Esophagus muscularis mucosa (tissue), 4 donors: ENCODE data around the gene RAET1E. TPM values are rescaled to one million over a fixed set of nuclear protein-coding genes. Genes with fewer than 3 reads are reported as not detected.
"Not testable (repeated sequence)": the region's sequence is repeated elsewhere in the genome, so short reads cannot be mapped to it uniquely, and the experiment has no call there.

Experiments used
- DNase-seq: peaks from one replicate; pipeline ENCODE4 v3.0.0-alpha.2; 2017; ENCODE audit errors: extremely low spot score
- H3K27ac ChIP-seq, 4 donors: fragments of 200-600 bp; sonication (generic); replicated peaks in 1 of 4; 1 replicate in 3 of 4; 2 replicates in 1 of 4; pipeline ENCODE4 v1.5.1; 2016 to 2019; ENCODE audit warnings: mild to moderate bottlenecking in 1 of 4
- H3K27me3 ChIP-seq, 4 donors: fragments of 200-600 bp; sonication (generic); one replicate each; pipeline versions ENCODE4 v1.5.1 to v1.6.0; 2016 to 2019
- H3K36me3 ChIP-seq, 4 donors: fragments of 200-600 bp; sonication (generic); one replicate each; pipeline ENCODE4 v1.5.1; 2016 to 2019
- H3K4me1 ChIP-seq, 4 donors: fragments of 200-600 bp; sonication (generic); one replicate each; pipeline ENCODE4 v1.5.1; 2016 to 2019
- H3K4me3 ChIP-seq, 4 donors: fragments of 200-600 bp; sonication (generic); 1 replicate in 2 of 4; 2 replicates in 2 of 4; pipeline ENCODE4 v1.5.1; 2016 to 2019; ENCODE audit warnings: mild to moderate bottlenecking in 4 of 4, moderate library complexity in 1 of 4
- H3K9me3 ChIP-seq, 4 donors: fragments of 200-600 bp; sonication (generic); 1 replicate in 3 of 4; 2 replicates in 1 of 4; pipeline ENCODE4 v1.5.1; 2016 to 2019
- EP300 ChIP-seq: sonication (generic); formaldehyde crosslinking; IDR thresholded peaks from one replicate; pipeline ENCODE4 v1.6.1; 2017; ENCODE audit warnings: antibody characterized with exemption
- POLR2A ChIP-seq: fragments of 450-650 bp; IDR thresholded peaks from one replicate; pipeline ENCODE4 v1.6.1; 2017; ENCODE audit warnings: antibody characterized with exemption, moderate library complexity, mild to moderate bottlenecking, low read depth
- POLR2AphosphoS5 ChIP-seq, 2 donors: sonication (generic); formaldehyde crosslinking; IDR thresholded peaks; one replicate each; pipeline ENCODE4 v1.6.1; 2017; ENCODE audit warnings: antibody characterized with exemption in 2 of 2
- WGBS: methylation state at CpG from one replicate; pipeline ENCODE4 v1.1.5; 2018; 5-methylcytosine and 5-hydroxymethylcytosine counted together
- intact Hi-C: fragments of 100-400 bp; cut with DNase I; formaldehyde crosslinking; loops from one replicate; pipeline ENCODE4 v1.15.1; 2023
- total RNA-seq, 4 donors: library from RNA; depleted of rRNA; stranded (reverse); fragments of >200 nt; gene quantifications; one replicate each; pipeline versions ENCODE4 v1.1.0 to v1.2.1, GENCODE V29; 2016
- TF ChIP-seq, protein P1 (sequence below), 3 experiments: fragments of 200-600 bp in 2 of 3; fragments of 450-650 bp in 1 of 3; sonication (generic) in 2 of 3; IDR thresholded peaks; one replicate each; pipeline ENCODE4 v1.5.1; 2017 to 2019; ENCODE audit warnings: antibody characterized with exemption in 3 of 3, mild to moderate bottlenecking in 2 of 3, moderate library complexity in 1 of 3

Gene RAET1E
- total RNA-seq, 4 donors from 2014 or later: 0.29 TPM; not detected in 3

DNA sequence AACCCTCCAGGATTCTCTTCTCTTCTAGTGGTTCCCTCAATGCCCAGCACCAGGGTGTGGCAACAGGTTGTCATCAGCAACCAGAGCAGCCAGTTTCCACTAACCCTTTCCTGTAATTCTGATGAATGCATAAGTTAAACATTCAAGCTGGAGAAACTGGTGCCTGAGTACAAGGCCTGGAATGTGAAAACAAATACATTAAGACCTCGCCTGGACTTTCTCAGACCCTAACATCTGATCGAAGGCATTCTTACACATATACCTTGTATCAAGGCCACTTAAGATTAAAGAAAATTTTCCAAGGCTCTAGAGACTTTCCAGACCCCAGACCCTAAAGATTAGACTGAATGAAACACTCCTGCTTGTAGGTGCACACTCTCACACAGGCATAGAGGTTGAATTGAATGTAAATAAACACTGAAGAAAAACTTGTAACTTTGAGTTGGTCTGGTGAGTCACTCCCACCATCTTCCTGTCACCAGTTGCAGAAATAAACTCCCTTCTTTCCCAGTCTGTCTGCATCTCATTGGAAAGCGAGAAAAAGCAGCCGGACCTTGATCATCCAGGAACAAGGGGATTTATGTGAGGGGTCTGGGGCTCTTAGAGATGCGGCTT is 42.8 kb downstream of the RAET1E start:
- Histone ChIP-seq H3K27ac (no peak overlapping the region), H3K36me3 (peaks cover 0 to 21% (median 2%) of the 10 kb centered on the region in 4 donors), H3K27me3 (no peaks in the 10 kb centered on the region), H3K9me3 (no peaks in the 10 kb centered on the region), H3K4me1 (peaks cover 0 to 14% (median 9%) of the 10 kb centered on the region in 4 donors), H3K4me3 (no peak overlapping the region)
- DNase-seq: no peak
- intact Hi-C loops: no loop called here
- whole genome bisulfite sequencing: 81% methylated on average over 5 of the region's 5 CpGs
- TF ChIP-seq POLR2A: no peak
- TF ChIP-seq, protein P1, sequence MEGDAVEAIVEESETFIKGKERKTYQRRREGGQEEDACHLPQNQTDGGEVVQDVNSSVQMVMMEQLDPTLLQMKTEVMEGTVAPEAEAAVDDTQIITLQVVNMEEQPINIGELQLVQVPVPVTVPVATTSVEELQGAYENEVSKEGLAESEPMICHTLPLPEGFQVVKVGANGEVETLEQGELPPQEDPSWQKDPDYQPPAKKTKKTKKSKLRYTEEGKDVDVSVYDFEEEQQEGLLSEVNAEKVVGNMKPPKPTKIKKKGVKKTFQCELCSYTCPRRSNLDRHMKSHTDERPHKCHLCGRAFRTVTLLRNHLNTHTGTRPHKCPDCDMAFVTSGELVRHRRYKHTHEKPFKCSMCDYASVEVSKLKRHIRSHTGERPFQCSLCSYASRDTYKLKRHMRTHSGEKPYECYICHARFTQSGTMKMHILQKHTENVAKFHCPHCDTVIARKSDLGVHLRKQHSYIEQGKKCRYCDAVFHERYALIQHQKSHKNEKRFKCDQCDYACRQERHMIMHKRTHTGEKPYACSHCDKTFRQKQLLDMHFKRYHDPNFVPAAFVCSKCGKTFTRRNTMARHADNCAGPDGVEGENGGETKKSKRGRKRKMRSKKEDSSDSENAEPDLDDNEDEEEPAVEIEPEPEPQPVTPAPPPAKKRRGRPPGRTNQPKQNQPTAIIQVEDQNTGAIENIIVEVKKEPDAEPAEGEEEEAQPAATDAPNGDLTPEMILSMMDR (IDR thresholded peaks at IDR 0.05): no peak
- no peak for TF ChIP-seq EP300
- no peak for TF ChIP-seq POLR2AphosphoS5 (IDR thresholded peaks at IDR 0.05)

DNA sequence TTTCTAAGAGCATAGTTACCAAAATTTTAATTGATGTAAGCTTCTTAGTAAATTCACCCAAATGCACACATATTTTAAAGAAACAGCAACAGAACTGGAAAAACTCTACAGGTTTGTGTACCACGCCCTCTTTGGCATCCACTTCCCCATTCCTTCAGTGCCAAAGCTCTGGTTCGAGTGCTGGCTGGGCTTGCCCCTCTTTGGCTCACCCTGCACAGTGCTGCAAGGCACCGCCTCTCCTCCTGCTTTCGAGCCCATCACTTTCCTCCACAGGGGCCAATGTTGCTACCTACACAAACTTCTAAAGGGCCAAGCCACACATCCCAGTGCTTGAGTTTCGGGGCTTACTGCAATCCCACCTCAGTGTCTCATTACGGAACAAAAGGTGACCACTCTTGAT is 43.4 kb downstream of the RAET1E start:
- DNase-seq: no peak
- Histone ChIP-seq H3K27ac (no peak overlapping the region), H3K27me3 (no peaks in the 10 kb centered on the region), H3K4me1 (peaks cover 0 to 14% (median 9%) of the 10 kb centered on the region in 4 donors), H3K9me3 (no peaks in the 10 kb centered on the region), H3K36me3 (peaks cover 0 to 21% (median 2%) of the 10 kb centered on the region in 4 donors), H3K4me3 (no peak overlapping the region)
- intact Hi-C loops: no loop called here
- no peak for TF ChIP-seq POLR2AphosphoS5 (IDR thresholded peaks at IDR 0.05)
- no peak for TF ChIP-seq EP300
- TF ChIP-seq POLR2A: no peak
- TF ChIP-seq, protein P1 (IDR thresholded peaks at IDR 0.05): no peak
- 73% methylated on average over 6 of the region's 6 CpGs for WGBS

DNA sequence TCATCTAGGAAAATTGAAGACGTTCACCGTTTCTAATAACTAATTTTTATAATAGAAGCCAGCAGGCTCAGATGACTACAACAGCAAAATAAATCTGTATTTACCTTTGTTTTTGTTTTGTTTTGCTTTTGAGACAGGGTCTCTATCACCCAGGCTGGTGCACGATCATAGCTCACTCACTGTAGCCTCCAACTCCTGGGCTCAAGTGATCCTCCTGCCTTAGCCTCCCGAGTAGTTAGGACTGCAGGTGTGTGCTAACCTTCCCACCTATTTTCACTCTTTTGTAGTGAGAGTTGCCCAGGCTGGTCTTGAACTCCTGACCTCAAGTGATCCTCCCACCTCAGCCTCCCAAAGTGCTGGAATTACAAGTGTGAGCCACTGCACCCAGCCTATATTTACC is 43.9 kb downstream of the RAET1E start:
- peaks cover 0 to 14% (median 9%) of the 10 kb centered on the region in 4 donors for H3K4me1 ChIP-seq
- H3K9me3 ChIP-seq, intact Hi-C loops, DNase-seq, H3K4me3 ChIP-seq, H3K27me3 ChIP-seq, H3K27ac ChIP-seq: not testable (repeated sequence)
- peaks cover 0 to 21% (median 2%) of the 10 kb centered on the region in 4 donors for H3K36me3 ChIP-seq
- WGBS: 97% methylated on average over 4 of the region's 4 CpGs

DNA sequence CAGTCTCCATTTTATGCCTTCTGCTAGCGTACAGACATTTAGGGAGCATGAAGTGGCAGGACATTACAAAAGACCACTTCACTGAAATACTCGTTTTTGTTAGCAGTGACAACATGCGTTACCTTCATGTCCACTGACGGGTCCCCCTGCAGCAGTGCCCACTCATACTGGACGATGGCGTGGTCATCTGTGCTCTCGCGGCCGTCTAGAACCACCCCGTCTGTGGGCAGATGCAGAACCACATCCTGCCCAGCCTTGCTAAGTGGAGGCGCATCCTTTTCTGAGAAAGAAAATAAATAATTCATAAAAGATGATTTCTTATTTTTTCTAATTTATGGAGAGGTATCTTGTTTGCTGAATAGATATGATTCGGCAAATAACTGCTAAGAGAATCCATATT is 45.0 kb downstream of the RAET1E start:
- no peak for DNase-seq
- Histone ChIP-seq H3K36me3 (peaks cover 0 to 21% (median 2%) of the 10 kb centered on the region in 4 donors), H3K4me1 (peaks cover under 1 to 15% (median 12%) of the 10 kb centered on the region in 4 donors), H3K4me3 (no peak overlapping the region), H3K27ac (no peak overlapping the region), H3K9me3 (no peaks in the 10 kb centered on the region), H3K27me3 (no peaks in the 10 kb centered on the region)
- WGBS: 89% methylated on average over 12 of the region's 12 CpGs
- intact Hi-C loops: no loop called here
- TF ChIP-seq POLR2A: no peak
- no peak for TF ChIP-seq POLR2AphosphoS5 (IDR thresholded peaks at IDR 0.05)
- no peak for TF ChIP-seq EP300
- TF ChIP-seq, protein P1 (IDR thresholded peaks at IDR 0.05): no peak

DNA sequence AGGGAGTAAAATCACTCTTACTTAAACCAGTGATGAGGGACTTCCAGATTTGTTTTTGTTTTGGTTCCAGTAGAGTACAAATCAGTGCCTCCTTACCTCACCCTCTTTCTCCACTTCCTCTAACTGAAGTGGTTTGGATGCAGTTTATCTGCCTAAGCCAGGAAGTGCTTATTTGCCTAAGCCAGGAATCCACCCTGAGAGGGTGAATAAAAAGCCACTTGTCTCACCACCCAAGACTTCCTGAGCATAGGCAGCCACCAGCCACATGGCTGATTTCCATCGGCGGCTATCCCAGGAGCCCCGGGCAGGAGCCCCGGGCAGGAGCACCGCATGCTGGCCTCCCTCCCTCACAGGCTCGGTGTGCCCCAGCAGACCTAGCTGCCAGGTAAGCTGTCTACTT is 45.7 kb downstream of the RAET1E start:
- Histone ChIP-seq H3K36me3 (peaks cover 0 to 21% (median 2%) of the 10 kb centered on the region in 4 donors), H3K4me1 (peaks cover 8 to 22% (median 19%) of the 10 kb centered on the region in 4 donors), H3K4me3 (no peak overlapping the region), H3K27ac (no peak overlapping the region), H3K9me3 (no peaks in the 10 kb centered on the region), H3K27me3 (no peaks in the 10 kb centered on the region)
- DNase-seq: no peak
- intact Hi-C loops: no loop called here
- no CpG with 5 or more reads among the region's 6 CpGs for WGBS
- TF ChIP-seq POLR2AphosphoS5 (IDR thresholded peaks at IDR 0.05): no peak
- TF ChIP-seq, protein P1 (IDR thresholded peaks at IDR 0.05): no peak
- TF ChIP-seq EP300: no peak
- no peak for TF ChIP-seq POLR2A
